H9 (cell line): ENCODE results near the gene KRTDAP. TPM values are rescaled to one million over a fixed set of nuclear protein-coding genes. Genes with fewer than 3 reads are reported as not detected.

Experiments
- DNase-seq: peaks from one replicate; pipeline ENCODE4 v3.0.0-alpha.2; 2017
- H2AFZ ChIP-seq: one replicate; pipeline ENCODE4 v1.6.1; 2013; ENCODE audit warnings: mild to moderate bottlenecking, low read length, control low read depth, moderate library complexity
- H2AK5ac ChIP-seq: 2 replicates; pipeline ENCODE4 v1.6.1; 2013; ENCODE audit warnings: low read length, control low read depth, mixed read lengths; ENCODE audit not compliant: insufficient read length
- H2BK120ac ChIP-seq: one replicate; pipeline ENCODE4 v1.6.1; 2013; ENCODE audit warnings: low read depth, mild to moderate bottlenecking, low read length, control low read depth, inconsistent platforms; ENCODE audit not compliant: poor library complexity, severe bottlenecking
- H2BK12ac ChIP-seq: 2 replicates; pipeline ENCODE4 v1.6.1; 2013; ENCODE audit warnings: low read length, control low read depth, mixed read lengths, low read depth; ENCODE audit not compliant: insufficient read length
- H2BK15ac ChIP-seq: 2 replicates; pipeline ENCODE4 v1.6.1; 2013; ENCODE audit warnings: low read depth, low read length, control low read depth
- H2BK20ac ChIP-seq: one replicate; pipeline ENCODE4 v1.6.1; 2013; ENCODE audit warnings: low read depth, mild to moderate bottlenecking, low read length, control low read depth, inconsistent platforms; ENCODE audit not compliant: poor library complexity, severe bottlenecking
- H2BK5ac ChIP-seq: 2 replicates; pipeline ENCODE4 v1.6.1; 2013; ENCODE audit warnings: low read length, control low read depth, mixed read lengths; ENCODE audit not compliant: insufficient read length
- H3K14ac ChIP-seq: 2 replicates; pipeline ENCODE4 v1.6.1; 2013; ENCODE audit warnings: low read length, control low read depth; ENCODE audit not compliant: insufficient read depth
- H3K18ac ChIP-seq: 2 replicates; pipeline ENCODE4 v1.6.1; 2013; ENCODE audit warnings: low read depth, mild to moderate bottlenecking, mixed read lengths, low read length, control low read depth; ENCODE audit not compliant: insufficient read length
- H3K23ac ChIP-seq: 2 replicates; pipeline ENCODE4 v1.6.1; 2013; ENCODE audit warnings: low read length, control low read depth, mixed read lengths, low read depth; ENCODE audit not compliant: insufficient read length
- H3K23me2 ChIP-seq: 2 replicates; pipeline ENCODE4 v1.6.1; 2013; ENCODE audit warnings: low read depth, mild to moderate bottlenecking, mixed read lengths, low read length, control low read depth; ENCODE audit not compliant: insufficient read length, poor library complexity, severe bottlenecking
- H3K27ac ChIP-seq: 2 replicates; pipeline ENCODE4 v1.5.1; 2013; ENCODE audit warnings: low read length, control low read depth, mixed read lengths, low read depth; ENCODE audit not compliant: insufficient read length
- H3K27me3 ChIP-seq: 2 replicates; pipeline ENCODE4 v1.6.1; 2013; ENCODE audit warnings: low read length, control low read depth, inconsistent platforms; ENCODE audit not compliant: insufficient read depth
- H3K4ac ChIP-seq: 2 replicates; pipeline ENCODE4 v1.6.1; 2013; ENCODE audit warnings: low read depth, mild to moderate bottlenecking, control low read depth, inconsistent platforms, low read length, moderate library complexity
- H3K4me1 ChIP-seq: 2 replicates; pipeline ENCODE4 v1.6.1; 2013; ENCODE audit warnings: low read length, control low read depth, inconsistent platforms; ENCODE audit not compliant: insufficient read depth
- H3K4me2 ChIP-seq: 2 replicates; pipeline ENCODE4 v1.6.1; 2013; ENCODE audit warnings: low read length, control low read depth, mixed read lengths; ENCODE audit not compliant: insufficient read length, insufficient read depth
- H3K56ac ChIP-seq: 2 replicates; pipeline ENCODE4 v1.6.1; 2013; ENCODE audit warnings: low read depth, mild to moderate bottlenecking, mixed read lengths, low read length, control low read depth; ENCODE audit not compliant: insufficient read length
- H3K79me1 ChIP-seq: 2 replicates; pipeline ENCODE4 v1.6.1; 2013; ENCODE audit warnings: low read depth, mild to moderate bottlenecking, moderate library complexity, low read length, control low read depth, inconsistent platforms; ENCODE audit not compliant: insufficient read depth, poor library complexity, severe bottlenecking
- H3K79me2 ChIP-seq: 2 replicates; pipeline ENCODE4 v1.6.1; 2013; ENCODE audit warnings: low read length, control low read depth, inconsistent platforms; ENCODE audit not compliant: insufficient read depth
- H3K9ac ChIP-seq: 2 replicates; pipeline ENCODE4 v1.6.1; 2013; ENCODE audit warnings: low read length, control low read depth, mixed read lengths; ENCODE audit not compliant: insufficient read length; ENCODE audit errors: extremely low read depth
- H3K9me3 ChIP-seq: one replicate; pipeline ENCODE4 v1.6.1; 2013; ENCODE audit warnings: low read depth, low read length, inconsistent platforms; ENCODE audit not compliant: control insufficient read depth
- H3T11ph ChIP-seq: one replicate; pipeline ENCODE4 v1.6.1; 2013; ENCODE audit warnings: mild to moderate bottlenecking, low read length, control low read depth, inconsistent platforms
- H4K20me1 ChIP-seq: one replicate; pipeline ENCODE4 v1.6.1; 2013; ENCODE audit not compliant: control insufficient read depth, insufficient read length, insufficient read depth
- H4K5ac ChIP-seq: 2 replicates; pipeline ENCODE4 v1.6.1; 2013; ENCODE audit warnings: low read depth, mild to moderate bottlenecking, mixed read lengths, low read length, control low read depth; ENCODE audit not compliant: insufficient read length
- H4K8ac ChIP-seq: replicated peaks from 2 replicates; pipeline ENCODE4 v1.6.1; 2013; ENCODE audit warnings: low read length, control low read depth, mixed read lengths, low read depth; ENCODE audit not compliant: insufficient read length
- H4K91ac ChIP-seq: 2 replicates; pipeline ENCODE4 v1.6.1; 2013; ENCODE audit warnings: low read depth, mild to moderate bottlenecking, moderate library complexity, mixed read lengths, low read length, control low read depth; ENCODE audit not compliant: insufficient read length
- H3K27ac Mint-ChIP-seq, 3 experiments: 2 replicates in 2 of 3; 3 replicates in 1 of 3; pipeline ENCODE4 v1.8.0; 2020 to 2021; ENCODE audit warnings: mixed read lengths in 3 of 3, mild to moderate bottlenecking in 1 of 3, moderate library complexity in 1 of 3
- H3K27me3 Mint-ChIP-seq: 2 replicates; pipeline ENCODE4 v1.8.0; 2021; ENCODE audit warnings: low read depth, mild to moderate bottlenecking, moderate library complexity, mixed read lengths
- H3K36me3 Mint-ChIP-seq, 3 experiments: 2 replicates in 2 of 3; 3 replicates in 1 of 3; pipeline ENCODE4 v1.8.0; 2020 to 2021; ENCODE audit warnings: low read depth in 3 of 3, mixed read lengths in 3 of 3; ENCODE audit not compliant: insufficient read depth in 1 of 3
- H3K4me1 Mint-ChIP-seq, 2 experiments: 2 replicates each; pipeline ENCODE4 v1.8.0; 2020; ENCODE audit warnings: mixed read lengths in 2 of 2
- H3K4me3 Mint-ChIP-seq, 2 experiments: 2 replicates in 1 of 2; 3 replicates in 1 of 2; pipeline ENCODE4 v1.8.0; 2020 to 2021; ENCODE audit warnings: mild to moderate bottlenecking in 2 of 2, mixed read lengths in 2 of 2, moderate library complexity in 1 of 2
- H3K9me3 Mint-ChIP-seq, 2 experiments: 2 replicates in 1 of 2; 3 replicates in 1 of 2; pipeline ENCODE4 v1.8.0; 2020; ENCODE audit warnings: mild to moderate bottlenecking in 2 of 2, mixed read lengths in 2 of 2, moderate library complexity in 1 of 2
- WGBS: extraction: QIAGEN DNeasy Blood & Tissue Kit; methylation state at CpG from one replicate; pipeline ENCODE4 v1.1.7; 2013; ENCODE audit warnings: missing lambda C conversion rate, low lambda C conversion rate, mixed read lengths; ENCODE audit not compliant: insufficient read length; ENCODE audit errors: extremely low coverage; 5-methylcytosine and 5-hydroxymethylcytosine counted together
- total RNA-seq: library from RNA; stranded (reverse); gene quantifications from 2 replicates; pipeline ENCODE4 v1.2.1, GENCODE V29; 2021
- TF ChIP-seq, protein P1 (sequence below): fragments of 200-600 bp; sonication (generic); conservative IDR thresholded peaks from 3 replicates; pipeline ENCODE4 v1.8.0; 2021; ENCODE audit warnings: antibody characterized with exemption, mild to moderate bottlenecking

Gene KRTDAP
- total RNA-seq, 1 experiment from 2014 or later = 0.87 TPM

DNA sequence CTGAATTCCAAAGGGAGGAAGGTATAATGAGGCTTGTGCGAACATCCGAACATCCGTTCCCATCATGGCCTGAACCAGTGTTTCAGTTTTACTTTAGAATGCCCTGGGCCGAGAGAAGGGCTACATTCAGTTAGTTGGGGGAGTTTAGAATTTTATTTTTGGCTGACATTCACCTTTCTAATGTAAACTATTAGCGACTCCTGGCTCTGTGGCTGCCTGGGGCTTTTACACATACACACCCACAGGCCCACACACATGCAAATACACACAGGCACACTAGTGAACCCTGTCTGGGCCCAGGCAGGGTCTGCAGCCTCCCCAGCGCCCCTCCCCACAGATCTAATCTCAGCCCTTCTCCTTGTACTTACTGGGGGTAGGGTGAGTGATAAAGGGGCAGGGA lies 49.0 kb upstream of the KRTDAP start:
- no peak overlapping the region for H4K91ac ChIP-seq
- no peak overlapping the region for H4K8ac ChIP-seq
- H3K4me1 Mint-ChIP-seq = peaks cover 34 to 39% of the 10 kb centered on the region in 2 experiments
- H3K27me3 Mint-ChIP-seq = no peaks in the 10 kb centered on the region; the same call in 1 of the 2 replicates
- peaks cover 2% of the 10 kb centered on the region; the same call in 1 of the 2 replicates for H3K79me2 ChIP-seq
- no peaks in the 10 kb centered on the region for H4K20me1 ChIP-seq
- no peak overlapping the region for H3K9ac ChIP-seq
- no CpG with 5 or more reads among the region's 6 CpGs for WGBS
- H3K9me3 Mint-ChIP-seq = no peaks in the 10 kb centered on the region
- no peak overlapping the region for H2BK20ac ChIP-seq
- H3K23ac ChIP-seq = no peak overlapping the region
- no peak overlapping the region for H2BK5ac ChIP-seq
- peak overlapping the region in 1 of 3 experiments; percentile 7; a peak in 1 of 7 replicates for H3K27ac Mint-ChIP-seq
- no peak overlapping the region; a peak in 1 of 5 replicates for H3K4me3 Mint-ChIP-seq
- H3T11ph ChIP-seq = no peak overlapping the region
- no peak overlapping the region for H3K56ac ChIP-seq
- peaks cover under 1% of the 10 kb centered on the region for H3K23me2 ChIP-seq
- H3K4ac ChIP-seq = no peak overlapping the region
- no peak overlapping the region for H3K18ac ChIP-seq
- H2BK15ac ChIP-seq = no peak overlapping the region
- TF ChIP-seq, protein P1, sequence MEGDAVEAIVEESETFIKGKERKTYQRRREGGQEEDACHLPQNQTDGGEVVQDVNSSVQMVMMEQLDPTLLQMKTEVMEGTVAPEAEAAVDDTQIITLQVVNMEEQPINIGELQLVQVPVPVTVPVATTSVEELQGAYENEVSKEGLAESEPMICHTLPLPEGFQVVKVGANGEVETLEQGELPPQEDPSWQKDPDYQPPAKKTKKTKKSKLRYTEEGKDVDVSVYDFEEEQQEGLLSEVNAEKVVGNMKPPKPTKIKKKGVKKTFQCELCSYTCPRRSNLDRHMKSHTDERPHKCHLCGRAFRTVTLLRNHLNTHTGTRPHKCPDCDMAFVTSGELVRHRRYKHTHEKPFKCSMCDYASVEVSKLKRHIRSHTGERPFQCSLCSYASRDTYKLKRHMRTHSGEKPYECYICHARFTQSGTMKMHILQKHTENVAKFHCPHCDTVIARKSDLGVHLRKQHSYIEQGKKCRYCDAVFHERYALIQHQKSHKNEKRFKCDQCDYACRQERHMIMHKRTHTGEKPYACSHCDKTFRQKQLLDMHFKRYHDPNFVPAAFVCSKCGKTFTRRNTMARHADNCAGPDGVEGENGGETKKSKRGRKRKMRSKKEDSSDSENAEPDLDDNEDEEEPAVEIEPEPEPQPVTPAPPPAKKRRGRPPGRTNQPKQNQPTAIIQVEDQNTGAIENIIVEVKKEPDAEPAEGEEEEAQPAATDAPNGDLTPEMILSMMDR = no peak
- H3K14ac ChIP-seq = no peak overlapping the region
- H3K79me1 ChIP-seq = no peaks in the 10 kb centered on the region
- no peak overlapping the region for H2BK120ac ChIP-seq
- H2AK5ac ChIP-seq = no peak overlapping the region
- no peak overlapping the region for H2BK12ac ChIP-seq
- no peak for DNase-seq
- H4K5ac ChIP-seq = no peak overlapping the region
- H3K27ac ChIP-seq = no peak overlapping the region
- H3K9me3 ChIP-seq = no peaks in the 10 kb centered on the region
- no peak overlapping the region for H3K4me2 ChIP-seq
- H3K4me1 ChIP-seq = 0 out of 2 replicates have a peak, but pooled peaks cover 5% of the 10 kb centered on the region
- peaks cover 16 to 35% (median 34%) of the 10 kb centered on the region in 3 experiments; a peak in 6 of 7 replicates for H3K36me3 Mint-ChIP-seq
- no peak overlapping the region for H2AFZ ChIP-seq
- H3K27me3 ChIP-seq = no peaks in the 10 kb centered on the region
